GM12891 (cell line): ENCODE results near the gene MOB3B.
"Not testable (repeated sequence)": the region's sequence is repeated elsewhere in the genome, so short reads cannot be mapped to it uniquely, and the experiment has no call there.

Experiments used
- DNase-seq: peaks from one replicate; pipeline ENCODE4 v3.0.0; 2011; ENCODE audit warnings: low spot score; ENCODE audit not compliant: insufficient read length
- FAIRE-seq: peaks from 2 replicates; lab custom pipeline; 2011; peaks lifted over from hg19 to GRCh38; lab: Jason Lieb, UNC
- PAX5 ChIP-seq: IDR thresholded peaks from 2 replicates; pipeline ENCODE4 v1.6.1; 2011; ENCODE audit warnings: low read length, moderate library complexity, mild to moderate bottlenecking; ENCODE audit not compliant: insufficient read depth, severe bottlenecking
- POLR2A ChIP-seq: IDR thresholded peaks from 2 replicates; pipeline ENCODE4 v1.6.1; 2011; ENCODE audit warnings: low read depth, low read length, control low read depth
- POLR2AphosphoS5 ChIP-seq: IDR thresholded peaks from 2 replicates; pipeline ENCODE4 v1.6.1; 2011; ENCODE audit warnings: low read depth, low read length, control low read depth
- POU2F2 ChIP-seq: IDR thresholded peaks from 2 replicates; pipeline ENCODE4 v1.6.1; 2011; ENCODE audit warnings: low read depth, mild to moderate bottlenecking, control low read depth, low read length, moderate library complexity
- SPI1 ChIP-seq: IDR thresholded peaks from 2 replicates; pipeline ENCODE4 v1.6.1; 2011; ENCODE audit warnings: low read depth, low read length, control low read depth
- TAF1 ChIP-seq: IDR thresholded peaks from 2 replicates; pipeline ENCODE4 v1.6.1; 2011; ENCODE audit warnings: low read depth, low read length, control low read depth

Gene MOB3B

DNA sequence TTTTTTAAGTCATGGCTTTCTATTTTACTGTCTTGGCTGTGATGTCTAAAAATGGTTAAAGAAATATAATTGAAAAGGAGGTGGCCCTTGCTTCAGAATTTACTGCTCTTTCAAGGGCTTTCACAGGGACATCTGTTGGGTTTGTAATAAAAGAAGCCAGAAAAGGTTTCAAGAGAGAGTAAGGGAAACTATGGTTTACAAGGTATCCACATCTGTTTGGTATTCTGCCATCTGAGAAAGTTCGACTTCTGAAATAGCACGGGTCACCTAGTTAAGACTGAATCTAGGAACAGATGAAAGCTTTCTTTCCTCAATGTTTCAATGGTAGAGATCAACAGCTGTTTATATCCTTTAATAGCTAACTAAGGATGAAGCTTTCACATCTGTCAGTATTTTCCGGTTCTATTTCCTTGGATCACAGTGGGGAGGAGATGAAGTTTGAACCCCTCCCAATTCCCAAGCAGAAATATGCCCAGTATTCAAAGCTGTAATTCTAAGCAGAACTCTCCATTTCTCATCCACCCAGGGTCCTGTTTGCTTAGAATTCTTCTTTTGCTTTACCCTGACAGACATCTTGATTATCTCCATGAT lies 78.3 kb downstream of the MOB3B start:
- DNase-seq, result no peak
- TF ChIP-seq POU2F2 (no peak), SPI1 (no peak), POLR2AphosphoS5 (no peak), TAF1 (no peak), POLR2A (no peak), PAX5 (no peak)
- FAIRE-seq, result no peak

DNA sequence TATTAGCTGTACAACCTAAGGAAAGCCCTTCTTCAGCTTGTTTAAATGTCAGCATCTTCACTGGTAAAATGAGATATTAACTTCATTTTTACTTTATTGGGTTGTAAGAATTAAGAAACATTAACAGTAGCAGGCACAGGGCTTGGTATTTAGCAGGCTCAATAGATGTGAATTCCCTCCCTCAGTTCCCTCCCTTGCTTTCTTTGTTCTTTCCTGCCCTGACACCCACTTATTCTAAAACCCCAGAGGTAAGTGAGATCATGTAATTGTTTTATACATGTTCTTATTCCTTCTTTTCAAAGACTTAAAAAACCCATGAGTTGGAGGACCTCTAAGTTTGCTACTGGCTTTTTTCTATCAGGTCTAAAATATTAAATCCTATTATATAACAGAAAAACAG lies 78.9 kb downstream of the MOB3B start:
- no peak for DNase-seq
- TF ChIP-seq POU2F2, result no peak
- TF ChIP-seq SPI1, result no peak
- TF ChIP-seq POLR2AphosphoS5, result no peak
- no peak for TF ChIP-seq TAF1
- no peak for TF ChIP-seq POLR2A
- no peak for TF ChIP-seq PAX5
- no peak for FAIRE-seq

DNA sequence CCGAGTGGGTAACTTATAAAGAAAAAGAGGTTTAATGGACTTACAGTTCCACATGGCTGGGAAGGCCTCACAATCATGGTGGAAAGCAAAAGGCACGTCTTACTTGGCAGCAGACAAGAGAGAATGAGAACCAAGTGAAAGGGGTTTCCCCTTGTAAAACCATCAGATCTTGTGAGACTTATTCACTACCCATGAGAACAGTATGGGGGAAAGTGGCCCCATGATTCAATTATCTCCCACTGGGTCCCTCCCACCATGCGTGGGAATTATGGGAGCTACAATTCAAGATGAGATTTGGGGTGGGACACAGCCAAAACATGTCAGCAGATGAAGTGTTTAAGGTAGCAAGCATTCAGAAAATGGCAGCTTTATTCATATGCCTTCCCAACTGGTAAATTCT lies 81.3 kb downstream of the MOB3B start:
- not testable (repeated sequence) for FAIRE-seq, DNase-seq

DNA sequence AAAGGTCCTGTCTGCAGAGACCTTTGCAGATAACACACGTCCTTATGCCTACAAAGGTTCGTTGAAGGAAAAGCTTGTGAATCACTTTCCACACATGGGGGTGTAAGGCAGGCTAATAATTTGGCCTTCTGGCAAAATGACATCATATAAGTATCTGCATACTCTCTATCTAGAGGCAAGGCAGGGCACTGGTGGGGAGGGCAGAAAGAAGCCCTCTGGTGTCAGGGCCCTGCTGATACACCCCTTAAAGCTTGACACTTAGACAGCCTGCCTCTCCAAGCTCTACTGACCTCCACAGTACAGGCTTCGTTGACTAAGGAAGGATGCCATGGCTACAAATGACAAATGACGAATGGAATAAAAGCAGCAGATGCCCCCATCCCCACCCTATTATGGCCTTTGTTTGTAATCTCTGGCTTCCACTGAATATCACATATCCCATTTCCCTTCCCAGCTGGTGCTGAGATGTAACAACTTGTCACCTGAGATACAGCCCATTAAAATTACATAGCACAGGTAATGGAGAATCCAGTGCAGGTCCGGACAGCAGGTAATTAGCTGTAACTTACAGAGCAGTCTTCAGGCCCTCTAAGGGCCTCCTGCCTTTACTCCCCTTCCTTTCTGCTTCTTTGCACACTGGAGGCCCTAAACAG lies 82.5 kb downstream of the MOB3B start:
- DNase-seq (no peak), FAIRE-seq (no peak)
- TF ChIP-seq POLR2AphosphoS5 (no peak), PAX5 (no peak), TAF1 (no peak), POU2F2 (no peak), SPI1 (no peak), POLR2A (no peak)

DNA sequence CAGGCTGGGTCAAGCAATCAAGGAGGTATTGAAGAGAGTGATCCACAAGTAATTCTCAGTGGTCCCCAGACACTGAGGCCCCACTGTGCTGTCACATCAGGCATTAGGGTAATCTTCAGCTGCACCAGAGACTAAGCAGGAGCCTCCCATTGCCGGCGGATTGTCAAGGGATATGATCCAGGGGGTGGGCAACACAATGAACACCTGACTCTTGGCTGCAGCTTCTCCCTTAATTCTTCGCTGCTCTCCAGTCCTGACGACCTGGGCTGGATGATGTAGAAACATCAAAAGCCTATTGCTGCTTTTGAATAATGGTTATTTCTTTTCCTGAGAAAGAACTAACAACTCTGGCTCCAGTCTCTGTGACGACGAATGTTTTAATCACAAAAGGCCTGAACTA lies 83.9 kb downstream of the MOB3B start:
- FAIRE-seq, result no peak
- DNase-seq, result no peak
- TF ChIP-seq POU2F2 (no peak), TAF1 (no peak), PAX5 (no peak), SPI1 (no peak), POLR2AphosphoS5 (no peak), POLR2A (no peak)

DNA sequence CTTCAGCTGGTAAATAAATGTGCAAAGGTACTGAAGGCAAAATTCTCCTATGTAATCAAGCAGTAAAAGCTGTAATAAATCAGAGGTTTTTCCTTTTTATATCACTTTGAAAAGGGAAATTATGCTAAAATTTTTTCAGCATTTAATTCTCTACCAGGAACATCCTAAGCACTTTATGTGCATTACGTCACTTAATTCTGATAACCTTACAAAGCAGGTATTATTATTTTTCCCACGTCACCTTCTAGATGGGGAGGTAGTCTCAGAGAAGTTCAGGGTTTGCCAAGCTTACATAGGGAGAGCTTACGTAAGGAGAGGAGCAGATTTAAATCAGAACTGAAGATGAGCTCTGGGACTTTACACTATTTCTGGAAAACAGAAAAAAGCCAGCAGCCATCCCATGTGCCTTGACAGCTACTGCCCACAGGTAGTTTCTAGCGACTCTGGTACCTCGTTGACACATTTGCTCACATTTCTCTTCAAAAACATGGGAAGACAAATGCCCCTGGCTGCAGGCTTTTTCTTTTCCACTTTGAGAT lies 84.5 kb downstream of the MOB3B start:
- no peak for FAIRE-seq
- no peak for DNase-seq
- TF ChIP-seq POLR2A, result no peak

DNA sequence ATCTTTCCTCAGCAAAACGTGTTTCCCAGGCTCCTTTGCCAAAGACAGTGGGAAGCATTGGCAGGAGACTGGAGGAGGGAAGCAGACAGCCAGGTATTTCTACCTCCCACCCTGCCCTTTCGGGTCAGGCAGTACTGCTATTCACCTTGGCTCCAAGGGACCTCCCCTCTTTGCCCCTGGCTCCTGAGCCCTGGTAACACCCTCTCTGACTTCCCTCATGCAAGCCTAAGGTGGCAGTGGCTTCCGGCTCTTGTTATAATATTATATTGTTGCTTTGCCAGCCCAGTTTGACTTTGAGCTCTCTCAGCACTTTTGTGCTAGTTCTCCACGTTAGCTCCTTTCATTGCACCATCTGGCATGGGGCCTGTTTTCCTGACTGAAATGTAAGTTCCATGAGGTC lies 87.2 kb downstream of the MOB3B start:
- TF ChIP-seq POU2F2 (no peak), SPI1 (no peak), TAF1 (no peak), PAX5 (no peak), POLR2A (no peak), POLR2AphosphoS5 (no peak)
- FAIRE-seq (no peak), DNase-seq (no peak)

DNA sequence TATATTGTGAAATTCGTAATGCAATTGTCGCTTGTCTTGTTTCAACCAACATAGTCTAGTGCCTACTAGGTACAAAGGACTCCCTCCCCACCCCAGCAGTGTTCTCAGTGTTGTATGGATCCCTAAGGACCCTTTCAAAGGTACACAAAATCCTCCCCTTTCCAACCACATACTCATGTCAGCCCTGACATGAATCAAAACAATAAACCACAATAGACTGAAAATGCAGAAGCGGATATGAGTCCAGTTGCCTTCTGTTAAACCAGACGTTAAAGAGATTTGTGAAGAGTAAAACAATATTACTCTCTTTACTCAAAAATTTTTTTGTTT lies 87.9 kb downstream of the MOB3B start:
- DNase-seq, result no peak
- FAIRE-seq, result peak; percentile 40
- peak; percentile 77 for TF ChIP-seq SPI1
- no peak for TF ChIP-seq POU2F2

DNA sequence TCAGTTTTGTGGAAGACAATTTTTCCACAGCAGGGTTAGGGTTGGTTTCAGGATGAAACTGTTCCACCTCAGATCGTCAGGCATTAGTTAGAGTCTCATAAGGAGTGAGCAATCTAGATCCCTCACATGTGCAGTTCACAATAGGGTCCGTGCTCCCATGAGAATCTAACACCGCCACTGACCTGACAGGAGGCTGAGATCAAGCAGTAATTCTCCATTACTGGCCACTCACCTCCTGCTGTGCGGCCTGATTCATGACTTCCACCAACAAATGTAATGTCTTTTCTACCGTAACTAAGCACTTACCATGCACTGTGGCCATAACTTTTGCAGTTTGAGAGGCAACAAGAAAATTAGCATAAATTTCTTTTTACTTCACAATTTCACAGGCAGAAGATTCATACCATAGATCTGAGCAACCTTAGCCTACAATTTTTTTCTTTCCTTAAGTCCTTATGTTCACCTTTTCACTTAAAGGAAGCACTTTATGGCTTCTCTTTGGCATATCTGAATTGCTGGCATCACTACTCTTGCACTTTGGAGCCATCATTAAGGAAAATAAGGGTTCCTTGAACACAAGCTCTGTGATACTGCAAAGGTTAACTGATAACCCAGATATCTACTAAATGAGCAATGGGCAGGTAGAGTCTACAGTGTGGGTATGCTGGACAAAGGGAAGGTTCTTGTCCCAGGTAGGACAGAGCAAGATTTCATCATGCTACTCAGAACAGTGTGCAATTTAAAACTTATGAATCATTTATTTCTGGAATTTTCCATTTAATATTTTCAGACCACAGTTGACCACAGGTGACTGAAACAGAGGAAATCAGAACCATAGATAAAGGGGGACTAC lies 88.5 kb downstream of the MOB3B start:
- no peak for DNase-seq
- FAIRE-seq, result no peak
- TF ChIP-seq POLR2AphosphoS5, result no peak
- TF ChIP-seq POLR2A, result no peak
- no peak for TF ChIP-seq TAF1
- TF ChIP-seq SPI1, result no peak

DNA sequence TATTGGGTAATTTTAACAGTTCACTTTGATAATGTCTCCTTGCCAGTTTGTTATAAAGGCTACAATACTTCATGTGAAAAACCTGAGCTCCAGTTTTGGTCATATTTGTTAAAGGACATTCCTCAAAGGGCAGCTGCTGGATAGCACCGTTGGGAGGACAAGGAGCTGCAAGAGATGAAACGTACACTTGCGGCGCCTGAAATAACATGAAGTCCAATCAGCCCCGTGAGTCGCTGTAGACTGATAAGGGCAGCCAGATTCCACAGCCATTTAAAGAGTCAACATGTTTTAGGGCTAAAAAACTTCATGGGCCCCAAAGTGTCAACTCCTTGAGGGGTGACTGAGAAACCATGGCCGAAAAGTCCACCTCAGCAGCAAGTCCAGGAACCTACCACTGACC lies 91.1 kb downstream of the MOB3B start:
- TF ChIP-seq SPI1, result no peak
- TF ChIP-seq TAF1, result no peak
- no peak for TF ChIP-seq POLR2A
- no peak for TF ChIP-seq POLR2AphosphoS5
- no peak for TF ChIP-seq POU2F2
- no peak for TF ChIP-seq PAX5
- no peak for FAIRE-seq
- DNase-seq, result no peak
